GM19239 (cell line): ENCODE data around the gene FILIP1L.

Experiments used
- DNase-seq: peaks from one replicate; pipeline ENCODE4 v3.0.0; 2011; ENCODE audit warnings: low spot score; ENCODE audit not compliant: insufficient read length
- FAIRE-seq: peaks from 2 replicates; lab custom pipeline; 2011; peaks lifted over from hg19 to GRCh38; lab: Jason Lieb, UNC

Gene FILIP1L

DNA sequence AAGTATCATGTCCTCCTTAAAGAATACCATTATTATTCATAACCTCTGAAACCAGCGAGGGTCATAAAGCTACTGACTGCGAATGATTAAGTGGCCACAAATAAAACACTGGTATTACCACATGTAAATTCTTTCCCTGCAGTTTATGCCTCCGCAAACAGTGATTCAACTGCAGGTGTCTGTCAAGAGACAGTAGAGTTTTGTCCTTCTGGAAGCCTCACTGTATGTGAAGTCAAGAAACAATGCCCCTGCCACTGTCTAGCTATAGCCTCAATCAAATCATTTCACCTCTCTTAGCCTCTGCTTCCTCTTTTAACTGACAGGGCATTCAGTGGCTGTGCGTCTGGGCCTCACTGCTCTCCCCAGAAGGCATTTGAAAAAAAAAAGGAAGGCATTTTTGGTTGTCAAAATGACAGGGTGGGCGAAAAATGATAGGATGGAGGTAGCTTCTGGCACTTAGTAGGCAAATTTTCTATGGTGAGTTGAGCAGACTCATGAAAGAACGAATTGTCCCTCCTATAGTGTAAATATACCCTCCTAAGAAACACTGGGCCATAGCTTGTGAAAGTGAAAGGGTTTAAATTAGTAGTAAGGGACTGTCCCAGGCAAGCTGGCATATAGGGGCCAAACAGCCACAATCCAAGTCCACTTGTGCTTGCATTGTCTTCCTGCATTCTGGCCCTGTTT lies 66.7 kb downstream of the FILIP1L start:
- peak; percentile 37 for DNase-seq

DNA sequence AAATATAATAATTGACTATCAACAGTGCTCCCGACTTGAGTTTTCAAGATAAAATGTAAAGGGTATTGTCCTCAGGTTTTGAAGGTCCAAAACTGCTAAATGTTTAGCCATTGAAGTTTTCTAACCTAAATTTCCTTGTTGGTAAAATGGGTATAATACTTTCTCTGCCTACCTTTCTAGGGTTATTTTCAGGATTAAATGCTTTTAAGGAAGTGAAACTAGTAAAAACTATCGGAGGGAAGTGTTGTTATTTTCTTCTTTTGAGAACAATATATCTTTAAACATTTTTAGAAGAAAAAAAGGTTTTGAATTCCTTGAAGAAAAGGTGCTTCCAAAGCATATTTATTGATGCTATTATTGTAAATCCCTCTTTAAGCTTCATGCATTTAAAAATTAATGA lies 67.3 kb downstream of the FILIP1L start:
- DNase-seq (no peak), FAIRE-seq (no peak)

More for the DNA sequence above, 66.7 kb downstream of the FILIP1L start:
- FAIRE-seq = peak; percentile 96

DNA sequence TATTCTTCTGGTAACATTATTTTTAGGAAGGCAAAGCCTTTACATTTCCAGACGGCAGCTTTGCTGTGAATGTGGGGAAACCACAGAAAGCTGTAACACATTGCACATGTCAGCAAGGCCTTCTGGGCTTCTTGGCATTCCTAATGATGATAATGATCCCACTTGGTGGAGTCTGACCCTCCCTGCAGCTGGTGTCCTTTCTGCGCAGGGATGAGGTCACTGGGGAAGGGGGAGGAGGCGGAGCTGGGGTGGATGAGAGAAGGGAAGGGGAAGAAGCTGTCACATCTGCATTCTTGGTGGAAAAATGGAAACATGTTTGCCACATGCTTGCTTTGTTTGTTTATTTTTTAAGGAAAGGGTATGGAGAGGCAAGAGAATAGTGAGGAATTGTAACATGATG lies 68.6 kb downstream of the FILIP1L start:
- no peak for FAIRE-seq
- DNase-seq = no peak

DNA sequence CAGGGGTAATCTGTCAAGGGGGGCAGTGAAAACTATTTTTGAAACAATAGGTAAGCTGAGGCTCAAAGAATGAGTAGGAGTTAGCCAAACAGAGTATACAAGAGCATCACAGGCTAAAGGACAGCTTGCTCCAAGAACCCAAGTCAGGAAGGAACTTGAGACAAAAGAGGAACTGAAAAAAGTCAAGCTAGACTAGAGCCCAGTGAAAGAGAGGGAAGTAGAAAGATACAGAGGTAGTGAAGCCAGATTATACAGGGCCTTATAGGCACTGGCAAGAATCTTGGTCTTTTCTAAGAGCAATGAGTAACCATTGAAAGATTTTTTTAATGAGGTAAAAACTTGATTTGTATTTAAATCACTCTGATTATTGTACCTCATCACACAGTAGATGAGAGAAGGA lies 69.9 kb downstream of the FILIP1L start:
- DNase-seq (peak; percentile 39), FAIRE-seq (peak; percentile 99)

DNA sequence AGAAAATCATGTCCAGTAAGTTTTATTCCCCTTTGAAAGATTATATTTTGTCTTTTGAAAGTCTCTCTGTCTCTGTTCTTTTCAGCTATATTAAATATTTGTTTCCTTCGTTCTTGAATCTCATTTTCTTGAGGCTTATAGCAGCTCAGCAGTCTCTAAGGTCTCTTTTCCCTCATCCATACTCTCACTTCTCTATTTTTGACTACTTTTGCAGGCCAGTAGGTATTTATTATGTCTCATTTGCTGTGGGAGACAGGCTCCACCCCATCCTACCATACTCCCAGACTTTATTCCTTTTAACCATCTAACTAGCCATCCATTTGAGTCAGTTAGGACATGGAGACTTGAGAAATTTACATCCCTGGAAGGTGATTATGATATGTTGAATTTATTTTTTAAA lies 71.0 kb downstream of the FILIP1L start:
- DNase-seq (no peak), FAIRE-seq (no peak)

DNA sequence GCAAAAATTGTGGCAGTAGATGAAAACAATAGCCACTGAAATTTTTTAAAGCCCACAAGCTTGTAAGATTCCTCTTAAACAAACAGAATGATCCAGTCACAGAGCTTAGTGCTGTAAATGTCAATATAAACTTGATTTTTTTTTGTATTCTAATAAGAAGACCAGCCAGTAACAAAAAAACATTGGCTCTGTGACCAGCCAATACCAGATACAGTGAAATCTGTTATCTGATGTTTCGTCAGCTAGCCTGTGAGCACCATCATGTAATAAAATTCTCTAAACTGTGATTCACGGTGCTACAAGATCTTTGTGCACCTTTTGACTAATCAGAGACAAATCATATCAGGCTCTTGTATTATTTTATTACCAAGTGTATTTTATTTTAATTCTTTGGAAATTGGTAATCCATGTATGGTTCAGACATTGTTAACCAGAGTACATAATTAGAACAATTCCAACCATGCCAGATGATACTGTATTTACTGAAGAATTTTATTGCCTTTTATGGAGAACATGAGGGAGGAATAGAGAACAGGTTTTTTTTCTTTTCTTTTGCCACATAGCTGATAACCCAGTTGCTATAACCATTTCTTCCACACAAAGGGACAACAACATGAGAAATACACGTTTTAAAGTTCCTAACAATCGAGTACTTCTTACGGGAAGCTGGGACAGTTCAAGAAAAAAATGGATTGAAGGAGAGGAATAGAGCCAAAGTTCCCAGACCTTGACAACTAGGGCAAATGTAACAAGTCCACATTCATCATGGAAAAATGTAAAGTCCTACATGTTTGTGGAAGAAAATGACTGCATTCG lies 71.9 kb downstream of the FILIP1L start:
- no peak for FAIRE-seq
- no peak for DNase-seq

DNA sequence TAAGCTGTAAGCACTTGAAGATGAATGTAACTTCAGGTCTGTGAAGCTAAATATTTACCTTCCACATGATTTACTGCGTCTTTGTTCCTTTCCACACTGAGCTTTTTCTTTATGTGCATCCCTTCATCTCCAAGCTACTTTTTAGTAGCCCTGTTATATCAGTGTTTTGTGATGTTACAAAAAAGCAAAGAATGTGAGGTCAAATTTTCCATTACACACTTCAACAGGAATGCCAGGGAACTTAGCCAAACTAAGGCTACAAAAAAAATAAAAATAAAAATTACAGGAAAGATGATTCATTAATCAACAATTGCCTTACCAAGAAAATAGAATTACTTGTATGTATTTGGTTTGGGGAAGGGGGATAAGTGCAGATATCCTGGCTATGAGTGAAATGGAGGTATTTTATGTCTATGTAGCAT lies 73.0 kb downstream of the FILIP1L start:
- DNase-seq (no peak), FAIRE-seq (no peak)

DNA sequence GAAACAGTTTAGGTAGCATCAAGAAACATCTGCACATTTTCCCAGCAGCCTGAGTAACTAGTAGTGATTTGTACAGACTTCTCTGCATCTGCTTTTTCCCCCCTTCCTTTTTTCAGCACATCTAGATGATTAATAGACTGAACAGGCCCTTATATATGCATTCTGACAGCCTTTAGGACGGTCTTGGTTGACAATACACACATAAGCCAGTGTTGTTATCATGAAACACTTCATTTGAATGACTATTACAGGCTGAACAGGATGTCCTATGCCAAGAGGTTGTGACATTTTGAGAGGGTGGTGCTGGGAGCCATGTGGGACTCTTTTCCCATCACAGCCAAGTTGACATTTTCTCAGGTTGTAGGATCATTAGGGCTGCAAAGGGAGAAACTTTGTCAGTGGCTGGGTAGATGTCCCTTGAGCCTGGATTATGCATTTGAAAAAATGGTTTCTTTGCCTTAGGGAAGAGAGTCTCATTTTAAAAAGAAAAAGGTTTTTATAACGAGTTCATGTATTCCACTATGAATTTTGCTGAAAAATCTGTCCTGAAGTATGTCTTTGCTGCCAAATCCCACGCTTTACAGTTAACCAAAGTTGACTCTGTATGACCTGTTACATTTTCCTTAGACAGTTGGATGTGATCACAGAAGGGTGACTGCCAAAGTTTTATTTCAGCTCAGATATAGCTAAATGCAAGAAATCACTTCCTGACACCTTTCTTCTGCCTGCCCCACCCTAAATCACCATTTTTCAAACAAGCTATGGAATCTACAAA lies 73.7 kb downstream of the FILIP1L start:
- DNase-seq (no peak), FAIRE-seq (no peak)

DNA sequence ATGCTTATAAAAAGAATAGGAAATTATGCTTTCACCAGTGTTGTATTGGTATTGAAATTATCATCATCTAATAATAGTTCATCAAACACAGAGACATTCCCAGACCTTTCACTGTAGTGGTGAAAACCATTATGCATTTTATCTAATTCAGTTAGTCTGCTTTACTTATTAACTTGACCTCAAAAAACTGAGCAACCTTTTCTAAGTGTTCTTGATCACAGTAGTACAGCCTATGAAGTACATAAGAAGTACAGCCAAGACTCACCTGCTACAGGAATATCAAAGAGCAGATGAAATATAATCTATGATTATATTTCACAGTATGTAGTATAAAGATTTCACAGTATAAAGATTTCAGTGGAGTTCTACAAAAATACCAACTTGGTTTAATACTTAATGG lies 75.2 kb downstream of the FILIP1L start:
- FAIRE-seq (no peak), DNase-seq (no peak)

DNA sequence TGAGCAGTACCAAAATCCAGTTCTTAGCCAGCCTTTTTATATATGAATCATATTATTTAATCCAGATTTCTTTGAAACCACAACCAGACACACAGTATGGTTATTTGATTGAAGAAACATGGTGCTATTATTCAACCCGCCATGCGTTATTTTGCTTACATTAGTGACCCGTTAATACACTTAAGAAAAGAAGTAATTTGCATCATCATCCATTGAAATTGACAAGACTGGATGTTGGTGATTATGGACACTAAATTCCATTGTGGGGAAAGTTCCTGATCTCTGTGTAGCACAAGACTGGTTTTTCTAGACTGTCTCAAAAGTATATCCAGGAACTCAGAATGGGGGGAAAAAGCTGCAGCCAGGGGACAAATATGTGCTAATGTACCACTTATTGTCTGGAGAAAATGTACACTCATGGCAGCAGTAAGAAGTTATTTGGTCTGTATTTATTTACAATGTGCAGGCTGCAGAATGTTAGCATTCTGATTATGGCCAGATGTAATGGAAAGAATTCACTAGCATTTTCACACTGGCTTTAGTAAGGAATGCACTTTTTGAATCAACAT lies 80.3 kb downstream of the FILIP1L start:
- DNase-seq = no peak
- no peak for FAIRE-seq

DNA sequence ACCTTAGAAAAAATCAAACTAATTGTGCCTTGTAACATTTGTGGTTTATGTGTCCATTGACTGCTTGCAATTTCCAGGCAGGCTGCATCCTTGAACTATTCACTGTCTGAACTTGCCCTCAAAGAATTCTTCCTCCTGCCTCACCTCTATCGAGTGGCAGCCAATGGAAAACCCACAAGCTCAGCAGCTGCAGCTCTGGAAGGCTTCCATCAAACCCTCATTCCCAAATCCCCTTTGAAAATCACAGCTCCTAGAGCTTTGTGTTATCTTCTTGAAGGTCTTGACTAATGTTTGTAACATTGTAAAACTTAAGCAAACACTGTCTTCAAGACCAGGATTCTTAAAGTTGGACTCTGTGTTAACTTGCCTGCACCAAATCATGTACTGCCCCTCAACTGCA lies 81.1 kb downstream of the FILIP1L start:
- FAIRE-seq = no peak
- DNase-seq = no peak

DNA sequence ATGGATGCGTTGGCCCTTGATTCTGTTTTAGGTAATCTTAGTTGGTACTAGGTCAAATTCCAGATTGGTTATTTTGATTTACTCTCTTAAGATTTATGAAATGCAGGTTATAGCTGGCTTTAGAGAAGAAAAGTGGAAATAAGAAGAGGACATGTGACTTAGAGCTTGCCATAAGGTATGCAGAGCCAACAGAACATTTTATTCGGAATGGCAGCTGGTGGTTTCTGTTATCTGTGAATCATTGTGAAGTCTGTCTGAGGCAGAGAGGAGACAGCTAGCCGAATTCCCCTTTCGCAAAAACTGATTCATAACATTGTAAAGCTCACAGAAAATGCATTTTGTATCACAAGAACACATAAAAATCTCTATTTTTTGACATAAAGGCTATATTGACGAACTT lies 82.1 kb downstream of the FILIP1L start:
- FAIRE-seq (no peak), DNase-seq (no peak)

DNA sequence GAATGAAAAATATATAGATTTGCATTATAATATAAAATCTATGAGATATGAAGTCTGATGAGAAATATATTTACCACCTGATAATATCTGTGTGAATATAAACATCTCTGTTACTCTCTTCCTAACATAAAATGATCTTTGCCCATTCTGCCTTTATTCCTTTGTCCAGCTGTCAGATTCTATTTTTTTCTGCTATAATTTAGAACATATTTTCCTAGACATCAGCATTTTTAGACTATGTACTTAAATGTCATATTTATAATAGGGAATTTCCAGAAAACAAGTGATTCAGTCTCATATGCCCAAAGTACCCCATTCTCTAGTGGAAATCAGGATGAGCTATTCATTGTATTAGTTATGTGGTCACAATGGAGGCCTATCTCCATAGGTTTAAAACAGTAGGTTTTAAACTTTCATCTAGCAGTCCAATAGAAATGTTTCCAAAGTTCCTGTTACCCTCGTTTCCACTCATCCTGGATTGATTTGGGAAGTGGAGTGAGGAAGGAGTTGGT lies 83.3 kb downstream of the FILIP1L start:
- FAIRE-seq = no peak

DNA sequence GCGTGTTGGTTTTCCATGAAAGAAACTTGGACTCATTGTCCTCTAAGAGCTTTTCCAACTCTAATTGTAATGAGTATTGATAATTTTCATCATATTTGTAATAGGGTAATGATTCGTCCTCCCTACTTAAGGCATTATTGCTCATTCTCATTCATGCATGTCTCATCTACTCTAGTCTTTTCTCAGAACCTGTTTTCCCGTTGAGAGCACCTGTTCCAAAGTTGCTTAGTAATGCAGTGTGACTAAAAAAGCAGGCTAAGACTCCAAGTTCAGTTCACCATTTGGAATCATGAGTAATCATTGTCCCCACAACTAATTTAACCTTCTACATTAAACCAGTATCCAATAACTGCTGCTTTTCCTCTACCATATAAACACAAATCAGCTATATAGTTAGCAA lies 84.0 kb downstream of the FILIP1L start:
- no peak for FAIRE-seq

More for the DNA sequence above, 83.3 kb downstream of the FILIP1L start:
- no peak for DNase-seq

DNA sequence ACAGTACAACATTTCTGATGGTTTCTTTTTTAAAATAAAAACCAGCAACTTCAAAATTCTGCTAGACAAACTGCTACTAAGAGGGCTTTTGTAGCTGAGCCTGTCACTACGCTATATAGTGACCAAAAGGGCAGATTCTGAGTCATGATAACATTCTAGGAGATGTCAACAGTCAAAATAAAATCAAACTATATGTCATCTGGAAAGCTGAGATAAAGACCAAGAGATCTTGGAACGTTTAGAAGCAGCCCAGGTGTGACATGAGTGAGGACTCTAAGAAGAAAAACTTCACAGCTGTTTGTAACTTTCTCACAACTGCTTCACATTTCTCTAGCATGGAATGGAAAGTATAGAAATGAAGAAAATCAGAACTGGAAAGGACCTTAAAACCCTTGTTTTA lies 84.6 kb downstream of the FILIP1L start:
- DNase-seq (no peak), FAIRE-seq (no peak)

More for the DNA sequence above, 84.0 kb downstream of the FILIP1L start:
- no peak for DNase-seq

DNA sequence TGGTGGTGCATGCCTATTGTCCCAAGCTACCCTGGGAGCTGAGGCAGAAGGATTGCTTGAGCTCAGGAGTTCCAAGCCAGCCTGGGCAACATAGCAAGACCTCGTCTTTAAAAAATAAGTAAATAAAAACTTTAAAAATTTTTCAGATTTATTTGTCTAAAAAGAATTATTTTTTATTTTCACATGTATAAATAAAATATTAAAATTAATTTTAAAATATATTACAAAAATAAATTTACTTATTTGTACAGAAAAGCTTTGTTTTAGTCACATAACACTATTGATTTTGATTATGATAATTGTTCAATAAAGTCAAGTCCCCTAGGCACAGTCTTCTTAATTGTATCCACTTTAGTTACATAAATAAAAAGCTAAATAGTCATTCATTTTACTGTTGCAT lies 85.2 kb downstream of the FILIP1L start:
- no peak for FAIRE-seq
- DNase-seq = no peak

DNA sequence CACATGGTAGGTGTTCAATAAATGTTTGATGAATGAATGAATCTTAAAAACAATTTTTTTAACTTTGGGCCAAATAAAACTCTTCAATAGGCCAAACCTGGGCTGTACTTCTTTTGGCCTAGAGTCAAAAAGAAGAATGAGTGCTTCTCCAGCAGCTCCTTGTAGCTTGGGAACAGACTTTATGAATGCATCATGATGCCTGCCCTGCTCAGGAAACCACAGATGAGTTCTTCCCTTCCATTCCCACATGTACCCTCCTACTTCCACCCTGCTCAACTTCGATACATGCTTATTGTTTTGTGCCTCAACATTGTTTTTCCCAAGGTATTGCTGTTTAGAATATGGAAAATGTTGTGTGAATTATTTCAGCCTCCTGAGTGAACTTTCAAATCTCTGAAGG lies 87.0 kb downstream of the FILIP1L start:
- no peak for FAIRE-seq
- DNase-seq = no peak

DNA sequence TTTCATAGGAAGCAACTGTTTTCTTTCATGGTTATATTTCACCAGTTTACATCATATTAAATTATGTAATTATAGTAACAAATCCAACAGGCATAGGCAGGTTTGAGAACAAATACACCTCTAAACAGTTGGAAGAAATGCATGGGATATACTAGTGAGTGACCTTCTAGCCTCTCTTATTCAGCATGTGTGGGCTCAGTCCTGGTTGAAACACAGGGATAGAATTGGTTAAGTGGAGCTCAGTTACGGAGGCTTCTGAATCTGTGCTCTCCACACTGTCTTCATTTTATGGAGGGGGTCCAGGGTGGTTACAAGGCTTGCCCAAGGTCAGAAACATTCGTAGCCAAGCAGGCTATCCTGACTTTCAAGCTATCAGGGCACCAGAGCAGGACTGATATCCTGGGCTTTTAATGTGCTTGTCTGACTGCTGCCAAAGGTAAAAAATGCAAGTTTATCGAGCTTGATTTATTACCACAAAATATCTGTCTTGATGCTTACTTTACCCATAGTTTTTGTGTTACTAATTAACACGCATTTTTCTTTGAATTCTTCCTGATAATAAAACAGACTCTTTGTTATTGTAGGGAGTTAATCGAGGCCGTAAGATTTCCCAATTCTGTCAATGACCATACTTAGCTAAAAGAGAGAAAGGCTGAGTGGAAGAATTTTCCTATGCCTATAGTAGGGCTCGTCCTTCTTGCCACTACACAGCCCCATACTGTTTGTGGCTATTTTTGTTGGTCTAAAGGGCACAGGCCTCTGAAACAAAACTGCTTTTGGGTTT lies 89.6 kb downstream of the FILIP1L start:
- no peak for DNase-seq
- FAIRE-seq = no peak

DNA sequence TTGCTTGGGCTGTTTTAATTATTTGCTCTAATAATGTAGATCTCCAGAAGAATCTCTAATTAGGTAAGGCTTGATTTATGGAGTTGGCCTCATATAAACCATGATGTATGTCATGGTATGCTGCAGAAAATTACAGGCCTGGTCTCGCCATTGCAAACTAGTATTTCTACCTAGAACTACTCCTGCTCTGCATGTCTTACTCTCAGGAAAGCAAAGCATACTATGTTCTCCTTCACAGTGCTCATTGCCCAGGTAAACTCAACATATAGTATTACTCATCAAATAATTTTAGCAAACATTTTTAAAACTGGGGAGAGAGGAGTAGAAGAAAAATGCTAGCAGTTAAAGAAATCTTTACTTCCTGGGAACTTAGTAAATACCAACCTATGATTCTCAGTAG lies 90.7 kb downstream of the FILIP1L start:
- DNase-seq (no peak), FAIRE-seq (no peak)

DNA sequence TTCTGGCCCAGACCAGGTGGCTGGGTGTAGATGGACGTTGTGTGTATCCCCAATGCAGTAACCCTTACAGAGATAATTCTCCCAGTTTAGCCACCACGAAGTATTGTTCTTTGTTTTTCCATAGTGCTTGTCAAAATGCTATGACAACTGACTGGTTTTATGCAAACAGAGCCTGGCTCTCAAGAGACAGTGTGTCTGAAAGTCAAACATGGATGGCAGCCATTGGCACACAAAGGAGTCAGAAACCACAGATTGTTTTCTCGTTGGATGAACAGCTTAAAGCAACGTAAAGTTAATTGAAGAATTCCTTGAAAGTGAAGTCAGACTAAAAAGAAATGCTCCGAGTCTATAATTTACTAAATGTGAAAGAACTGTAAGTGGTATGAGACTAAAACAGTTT lies 91.2 kb downstream of the FILIP1L start:
- no peak for FAIRE-seq
- DNase-seq = no peak
